ENCODE results near the gene METTL25.

- TF ChIP-seq BHLHE40 (IDR thresholded peaks at IDR 0.05; ENCODE audit: borderline replicate concordance) (no peak), FOXK2 (IDR thresholded peaks at IDR 0.05) (no peak)
These were observed 5.7 kb downstream of the METTL25 start for GRCh38 chr12:82363990-82364389.

All from HEK293T (cell line).